Prostate gland (tissue), 2 donors: ENCODE data around the gene TNFSF4.

ENCODE experiments used
- POLR2A ChIP-seq: fragments of 450-650 bp; IDR thresholded peaks from one replicate; pipeline ENCODE4 v1.6.1; 2016; ENCODE audit warnings: antibody characterized with exemption, mild to moderate bottlenecking
- POLR2AphosphoS5 ChIP-seq: sonication (generic); formaldehyde crosslinking; IDR thresholded peaks from one replicate; pipeline ENCODE4 v1.6.1; 2017; ENCODE audit warnings: antibody characterized with exemption
- TF ChIP-seq, protein P1 (sequence below), 4 experiments: fragments of 200-600 bp in 2 of 4; fragments of 450-650 bp in 2 of 4; sonication (generic) in 2 of 4; IDR thresholded peaks; 1 replicate in 3 of 4; 2 replicates in 1 of 4; pipeline ENCODE4 v1.5.1; 2016 to 2019; ENCODE audit warnings: antibody characterized with exemption in 4 of 4, mild to moderate bottlenecking in 2 of 4, moderate library complexity in 2 of 4

GRCh38 chr1:173245892-173246291 is 38.8 kb upstream of the TNFSF4 start:
- TF ChIP-seq POLR2A (no peak), POLR2AphosphoS5 (no peak)
- TF ChIP-seq, protein P1, sequence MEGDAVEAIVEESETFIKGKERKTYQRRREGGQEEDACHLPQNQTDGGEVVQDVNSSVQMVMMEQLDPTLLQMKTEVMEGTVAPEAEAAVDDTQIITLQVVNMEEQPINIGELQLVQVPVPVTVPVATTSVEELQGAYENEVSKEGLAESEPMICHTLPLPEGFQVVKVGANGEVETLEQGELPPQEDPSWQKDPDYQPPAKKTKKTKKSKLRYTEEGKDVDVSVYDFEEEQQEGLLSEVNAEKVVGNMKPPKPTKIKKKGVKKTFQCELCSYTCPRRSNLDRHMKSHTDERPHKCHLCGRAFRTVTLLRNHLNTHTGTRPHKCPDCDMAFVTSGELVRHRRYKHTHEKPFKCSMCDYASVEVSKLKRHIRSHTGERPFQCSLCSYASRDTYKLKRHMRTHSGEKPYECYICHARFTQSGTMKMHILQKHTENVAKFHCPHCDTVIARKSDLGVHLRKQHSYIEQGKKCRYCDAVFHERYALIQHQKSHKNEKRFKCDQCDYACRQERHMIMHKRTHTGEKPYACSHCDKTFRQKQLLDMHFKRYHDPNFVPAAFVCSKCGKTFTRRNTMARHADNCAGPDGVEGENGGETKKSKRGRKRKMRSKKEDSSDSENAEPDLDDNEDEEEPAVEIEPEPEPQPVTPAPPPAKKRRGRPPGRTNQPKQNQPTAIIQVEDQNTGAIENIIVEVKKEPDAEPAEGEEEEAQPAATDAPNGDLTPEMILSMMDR (IDR thresholded peaks at IDR 0.05) = no peak
